ENCODE results near the gene RALGDS. TPM values are rescaled to one million over a fixed set of nuclear protein-coding genes. Genes with fewer than 3 reads are reported as not detected.

Gene RALGDS
- total RNA-seq, 2 donors from 2014 or later: 26.7 to 30.1 TPM

GRCh38 chr9:133049043-133049442 is 72.0 kb downstream of the RALGDS start:
- TF ChIP-seq CTCF (IDR thresholded peaks at IDR 0.05): no peak
- peaks cover 0 to 7% of the 10 kb centered on the region in 2 donors for H3K4me1 ChIP-seq
- no peaks in the 10 kb centered on the region for H3K27me3 ChIP-seq
- no peaks in the 10 kb centered on the region for H3K9me3 ChIP-seq
- peaks cover 70% of the 10 kb centered on the region for H3K36me3 ChIP-seq
- no peak for DNase-seq (ENCODE audit: low spot score)
- no peak overlapping the region for H3K27ac ChIP-seq
- no peak overlapping the region for H3K4me3 ChIP-seq

- H3K36me3 ChIP-seq: peaks cover 70% of the 10 kb centered on the region
Measured at GRCh38 chr9:133048595-133048994, 72.4 kb downstream of the RALGDS start.

More at GRCh38 chr9:133048595-133048994, 72.4 kb downstream of the RALGDS start:
- Histone ChIP-seq H3K4me1 (peaks cover 0 to 2% of the 10 kb centered on the region in 2 donors), H3K9me3 (no peaks in the 10 kb centered on the region), H3K27me3 (no peaks in the 10 kb centered on the region), H3K4me3 (no peak overlapping the region), H3K27ac (no peak overlapping the region)
- peak in 1 of 2 donors; percentile 57 for TF ChIP-seq CTCF (IDR thresholded peaks at IDR 0.05)
- DNase-seq (ENCODE audit: low spot score): no peak

Small RNA genes within 50 kb of the gene (microRNA-seq; reads per million reads assigned to microRNA genes)
- 1.4 to 3.5 reads per million in 2 donors for gene MIR6877 (ENCODE audit: borderline number of aligned reads in 2 of 2, borderline replicate concordance in 1 of 2)

Other genes starting within 250 kb of the RALGDS start
- gene AK8, start 243.0 kb downstream of the RALGDS start, total RNA-seq: under 1 TPM in 1 of 2 donors, not detected in 1; 0.19 TPM
- 10 to 100 TPM in 1 of 2 donors, 1 to 10 TPM in 1; 8.1 to 17.1 TPM for gene SPACA9, start 242.3 kb downstream of the RALGDS start, total RNA-seq
- 10 to 100 TPM; 27.6 to 36.4 TPM for gene TSC1, start 176.6 kb downstream of the RALGDS start, total RNA-seq
- under 1 TPM in 1 of 2 donors, not detected in 1; 0.35 TPM for gene GFI1B, start 142.5 kb downstream of the RALGDS start, total RNA-seq
- 10 to 100 TPM; 30.5 to 31.1 TPM for gene GTF3C5, start 90.2 kb downstream of the RALGDS start, total RNA-seq
- 1 to 10 TPM in 1 of 2 donors, under 1 TPM in 1; 0.94 to 1.9 TPM for gene CEL, start 59.3 kb downstream of the RALGDS start, total RNA-seq
- 10 to 100 TPM; 15.5 to 16.8 TPM for gene GBGT1, start 42.7 kb upstream of the RALGDS start, total RNA-seq
- not detected for gene OBP2B, start 88.0 kb upstream of the RALGDS start, total RNA-seq
- 1 to 10 TPM; 1.1 to 2.5 TPM for gene ABO, start 154.0 kb upstream of the RALGDS start, total RNA-seq
- gene SURF6, start 214.9 kb upstream of the RALGDS start, total RNA-seq: 10 to 100 TPM in 1 of 2 donors, 1 to 10 TPM in 1; 8.2 to 13.6 TPM
- 10 to 100 TPM; 15.1 to 24.6 TPM for gene MED22, start 226.9 kb upstream of the RALGDS start, total RNA-seq
- 1,000 to 10,000 TPM in 1 of 2 donors, 100 to 1,000 TPM in 1; 739 to 1,208 TPM for gene RPL7A, start 227.0 kb upstream of the RALGDS start, total RNA-seq
- 10 to 100 TPM; 41.5 to 58.6 TPM for gene SURF1, start 235.2 kb upstream of the RALGDS start, total RNA-seq
- gene SURF2, start 235.3 kb upstream of the RALGDS start, total RNA-seq: 10 to 100 TPM; 18.1 to 45.9 TPM